ENCODE data around the gene NOP16. TPM values are rescaled to one million over a fixed set of nuclear protein-coding genes. Genes with fewer than 3 reads are reported as not detected.

The NOP16 gene
- total RNA-seq, 2 donors from 2014 or later, result 42.1 to 67.7 TPM

DNA sequence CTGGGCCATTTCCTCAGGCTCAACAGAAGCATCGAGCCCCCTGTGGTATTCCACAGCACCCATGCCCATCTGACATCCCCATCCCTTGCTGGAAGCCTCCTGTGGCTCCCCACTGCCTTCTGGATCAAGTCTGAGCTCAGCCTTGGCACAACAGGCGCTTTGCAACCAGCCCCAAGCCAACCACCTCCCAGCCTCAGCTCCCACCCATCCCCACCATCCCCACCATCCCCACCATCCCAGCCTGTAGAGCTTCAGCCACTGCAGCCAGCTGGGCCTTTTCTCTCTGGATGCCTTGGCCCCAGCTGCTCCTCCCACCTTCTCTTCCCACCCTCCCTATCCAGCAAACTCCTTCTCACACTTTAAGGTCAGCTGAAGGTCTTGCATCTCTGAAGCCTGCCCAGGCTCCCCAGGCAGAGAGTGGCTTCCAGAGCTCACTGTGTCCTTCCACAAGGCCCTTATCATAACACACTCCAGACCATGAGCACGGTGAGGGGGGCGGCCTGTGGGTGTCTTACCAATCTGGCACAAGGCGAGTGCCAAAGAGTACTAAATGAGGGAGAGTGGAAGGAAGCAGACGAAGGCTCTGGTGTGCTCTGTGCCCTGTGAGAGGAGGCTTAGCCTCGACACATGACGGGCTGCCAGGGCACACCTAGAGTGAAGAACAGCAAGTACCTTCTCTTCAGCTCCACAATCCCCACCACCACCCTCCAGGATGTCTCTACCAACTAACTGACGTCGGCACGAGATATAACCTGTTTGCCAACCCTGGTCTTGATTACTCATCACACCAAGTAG lies 6.7 kb upstream of the NOP16 start:
- ATAC-seq (no peak), DNase-seq (ENCODE audit: low spot score in 2 of 2) (no peak)
- peak overlapping the region in 1 of 2 donors; percentile 26 for H3K27ac Mint-ChIP-seq

GRCh38 chr5:176394096-176394495 lies 5.7 kb upstream of the NOP16 start:
- Mint-ChIP-seq H3K36me3 (peaks cover 0 to 4% of the 10 kb centered on the region in 2 donors), H3K27ac (no peak overlapping the region), H3K9me3 (no peaks in the 10 kb centered on the region)
- DNase-seq (ENCODE audit: low spot score in 2 of 2) (no peak), ATAC-seq (no peak)

More for the DNA sequence above, 6.7 kb upstream of the NOP16 start:
- H3K9me3 Mint-ChIP-seq, result no peaks in the 10 kb centered on the region
- peaks cover 0 to 4% of the 10 kb centered on the region in 2 donors for H3K36me3 Mint-ChIP-seq

GRCh38 chr5:176392526-176392925 lies 4.1 kb upstream of the NOP16 start:
- ATAC-seq (no peak), DNase-seq (ENCODE audit: low spot score in 2 of 2) (no peak)
- no peaks in the 10 kb centered on the region for H3K9me3 Mint-ChIP-seq
- H3K27ac Mint-ChIP-seq, result peak overlapping the region; percentile 40 to 60
- peaks cover 11 to 17% of the 10 kb centered on the region in 2 donors for H3K36me3 Mint-ChIP-seq

DNA sequence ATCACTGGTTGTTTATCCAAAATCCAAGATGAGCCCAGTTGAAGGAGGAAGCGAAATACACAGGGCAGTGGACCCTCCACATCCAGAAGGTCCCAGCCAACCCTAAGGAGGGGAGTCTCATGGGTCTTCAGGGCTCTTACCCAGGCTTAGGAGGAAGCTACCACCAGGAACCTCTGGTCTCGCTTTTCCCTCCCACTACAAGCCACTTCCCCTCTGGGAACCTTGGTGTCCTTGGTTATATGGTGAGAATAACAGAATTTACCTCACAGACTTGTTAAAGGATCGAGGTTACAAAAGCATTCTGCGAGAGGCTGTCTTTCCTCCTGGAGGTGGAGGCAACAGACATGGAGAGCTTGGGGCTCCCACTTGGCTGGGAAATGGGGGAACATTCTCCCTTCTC lies 3.6 kb upstream of the NOP16 start:
- H3K27ac Mint-ChIP-seq, result peak overlapping the region; percentile 38 to 40
- DNase-seq (ENCODE audit: low spot score in 2 of 2) (no peak), ATAC-seq (no peak)
- H3K9me3 Mint-ChIP-seq, result no peaks in the 10 kb centered on the region
- peaks cover 16 to 22% of the 10 kb centered on the region in 2 donors for H3K36me3 Mint-ChIP-seq

DNA sequence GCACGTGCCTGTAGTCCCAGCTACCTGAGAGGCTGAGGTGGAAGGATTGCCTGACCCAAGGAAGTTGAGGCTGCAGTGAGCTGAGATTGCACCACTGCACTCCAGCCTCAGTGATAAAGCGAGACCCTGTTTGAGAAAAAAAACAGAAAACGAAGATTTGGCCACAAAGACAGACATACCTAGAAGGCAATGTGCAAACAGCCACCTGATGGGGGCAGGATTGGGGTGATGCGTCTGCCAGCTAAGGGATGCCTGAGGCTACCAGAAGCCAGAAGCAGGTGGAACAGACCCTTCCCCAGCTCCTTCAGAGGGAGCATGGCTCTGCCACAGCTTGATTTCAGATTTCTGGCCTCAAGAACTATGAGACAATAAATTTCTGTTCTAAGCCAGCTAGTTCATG lies 3.1 kb upstream of the NOP16 start:
- no peaks in the 10 kb centered on the region for H3K9me3 Mint-ChIP-seq
- peaks cover 22 to 28% of the 10 kb centered on the region in 2 donors for H3K36me3 Mint-ChIP-seq
- no peak for ATAC-seq
- DNase-seq (ENCODE audit: low spot score in 2 of 2), result no peak
- peak overlapping the region; percentile 38 to 40 for H3K27ac Mint-ChIP-seq

- peaks cover 41 to 45% of the 10 kb centered on the region in 2 donors for H3K36me3 Mint-ChIP-seq
- H3K27ac Mint-ChIP-seq, result peak overlapping the region; percentile 98 to 100
- ATAC-seq (peak; percentile 43 to 53), DNase-seq (ENCODE audit: low spot score in 2 of 2) (no peak)
- no peaks in the 10 kb centered on the region for H3K9me3 Mint-ChIP-seq
Measured at GRCh38 chr5:176389135-176390123, 1.0 kb upstream of the NOP16 start.

DNA sequence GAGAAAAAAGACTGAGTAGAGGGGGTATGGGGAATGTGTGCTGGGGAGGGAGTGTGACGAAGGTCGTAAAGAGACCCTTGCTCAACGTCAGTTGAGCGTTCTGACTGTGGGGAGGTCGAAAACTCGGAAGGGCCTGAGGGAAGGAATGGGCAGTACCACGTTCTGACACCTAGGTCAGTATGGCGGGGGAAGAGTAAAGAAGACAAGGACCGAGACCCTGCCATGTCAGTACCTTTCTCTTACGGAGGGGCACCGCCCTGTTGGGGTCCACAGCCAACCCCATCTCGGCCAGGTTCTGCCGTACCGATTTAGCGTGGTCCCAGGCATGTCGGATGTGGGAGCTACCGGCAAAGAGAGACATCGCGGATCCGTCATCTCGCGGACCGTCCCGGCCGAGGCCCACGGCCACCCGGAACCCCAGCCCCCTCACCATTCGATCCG lies 375 bp downstream of the NOP16 start:
- DNase-seq (ENCODE audit: low spot score in 2 of 2) (peak in 1 of 2 donors; percentile 24), ATAC-seq (peak; percentile 0)
- H3K36me3 Mint-ChIP-seq, result peaks cover 47 to 50% of the 10 kb centered on the region in 2 donors
- peak overlapping the region; percentile 98 to 100 for H3K27ac Mint-ChIP-seq
- H3K9me3 Mint-ChIP-seq, result no peaks in the 10 kb centered on the region

DNA sequence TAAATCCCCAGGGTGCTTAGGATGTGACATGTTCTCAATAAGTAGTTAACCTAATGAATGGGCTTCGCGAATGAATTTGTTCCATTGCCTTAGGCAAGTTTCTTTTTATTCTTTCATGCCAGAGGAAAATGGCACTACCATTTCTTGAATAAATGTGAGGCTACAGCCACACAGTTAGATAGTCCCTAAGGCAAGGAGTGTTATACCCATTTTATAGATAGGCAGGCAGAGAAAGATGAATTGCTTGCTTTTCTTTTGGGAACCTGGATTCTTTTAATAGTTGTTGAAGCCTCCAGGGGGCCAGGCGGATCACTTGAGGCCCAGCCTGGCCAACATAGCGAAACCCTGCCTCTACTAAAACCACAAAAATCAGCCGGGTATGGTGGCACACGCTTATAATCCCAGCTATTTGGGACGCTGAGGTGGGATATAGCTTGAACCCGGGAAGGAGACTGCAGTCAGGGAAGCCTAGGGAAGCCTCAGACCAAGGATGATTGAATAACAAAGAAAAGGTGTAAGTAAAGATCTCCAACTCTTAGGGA lies 943 bp downstream of the NOP16 start:
- H3K36me3 Mint-ChIP-seq, result peaks cover 50% of the 10 kb centered on the region in 2 donors
- ATAC-seq (no peak), DNase-seq (ENCODE audit: low spot score in 2 of 2) (no peak)
- no peaks in the 10 kb centered on the region for H3K9me3 Mint-ChIP-seq
- H3K27ac Mint-ChIP-seq, result peak overlapping the region; percentile 98 to 100

- Mint-ChIP-seq H3K9me3 (no peaks in the 10 kb centered on the region), H3K27ac (peak overlapping the region; percentile 98 to 100), H3K36me3 (peaks cover 50 to 59% of the 10 kb centered on the region in 2 donors)
- DNase-seq (ENCODE audit: low spot score in 2 of 2) (no peak), ATAC-seq (no peak)
Measured at GRCh38 chr5:176386491-176386890, 1.9 kb downstream of the NOP16 start.

GRCh38 chr5:176384991-176385390 lies 3.4 kb downstream of the NOP16 start:
- Mint-ChIP-seq H3K27ac (peak overlapping the region; percentile 57 to 79), H3K36me3 (peaks cover 45 to 74% of the 10 kb centered on the region in 2 donors), H3K9me3 (no peaks in the 10 kb centered on the region)
- DNase-seq (ENCODE audit: low spot score in 2 of 2) (no peak), ATAC-seq (no peak)

DNA sequence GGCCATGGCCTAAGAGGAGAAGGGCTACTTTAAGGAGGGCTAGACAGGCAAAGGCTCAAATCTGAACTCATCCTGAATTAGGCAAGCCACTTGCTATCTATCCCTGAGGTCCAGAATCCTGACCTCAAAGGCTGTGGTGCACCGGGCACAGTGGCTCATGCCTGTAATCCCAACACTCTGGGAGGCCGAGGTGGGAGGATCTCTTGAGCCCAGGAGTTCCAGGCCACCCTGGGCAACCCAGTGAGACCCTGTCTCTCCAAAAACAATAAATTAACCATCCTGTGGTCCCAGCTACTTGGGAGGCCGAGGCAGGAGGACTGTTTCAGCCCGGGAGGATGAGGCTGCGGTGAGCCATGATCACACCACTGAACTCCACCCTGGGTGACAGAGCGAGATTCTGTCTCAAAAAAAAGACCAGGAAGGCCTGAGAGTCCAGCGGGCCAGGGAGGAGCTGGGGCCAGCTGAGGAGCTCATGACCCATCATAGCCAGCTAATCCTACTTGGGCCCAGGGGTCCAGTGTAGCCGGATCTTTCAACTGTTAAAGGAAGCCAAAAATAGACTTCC lies 4.0 kb downstream of the NOP16 start:
- Mint-ChIP-seq H3K36me3 (peaks cover 49 to 80% of the 10 kb centered on the region in 2 donors), H3K9me3 (no peaks in the 10 kb centered on the region), H3K27ac (peak overlapping the region in 1 of 2 donors; percentile 23)
- ATAC-seq (no peak), DNase-seq (ENCODE audit: low spot score in 2 of 2) (no peak)

GRCh38 chr5:176383961-176384360 lies 4.4 kb downstream of the NOP16 start:
- Mint-ChIP-seq H3K27ac (peak overlapping the region in 1 of 2 donors; percentile 23), H3K9me3 (no peaks in the 10 kb centered on the region), H3K36me3 (peaks cover 49 to 80% of the 10 kb centered on the region in 2 donors)
- no peak for ATAC-seq
- DNase-seq (ENCODE audit: low spot score in 2 of 2), result no peak

GRCh38 chr5:176383248-176383905 lies 5.0 kb downstream of the NOP16 start:
- H3K27ac Mint-ChIP-seq, result no peak overlapping the region
- H3K9me3 Mint-ChIP-seq, result no peaks in the 10 kb centered on the region
- peaks cover 45 to 77% of the 10 kb centered on the region in 2 donors for H3K36me3 Mint-ChIP-seq
- ATAC-seq (no peak), DNase-seq (ENCODE audit: low spot score in 2 of 2) (no peak)

DNA sequence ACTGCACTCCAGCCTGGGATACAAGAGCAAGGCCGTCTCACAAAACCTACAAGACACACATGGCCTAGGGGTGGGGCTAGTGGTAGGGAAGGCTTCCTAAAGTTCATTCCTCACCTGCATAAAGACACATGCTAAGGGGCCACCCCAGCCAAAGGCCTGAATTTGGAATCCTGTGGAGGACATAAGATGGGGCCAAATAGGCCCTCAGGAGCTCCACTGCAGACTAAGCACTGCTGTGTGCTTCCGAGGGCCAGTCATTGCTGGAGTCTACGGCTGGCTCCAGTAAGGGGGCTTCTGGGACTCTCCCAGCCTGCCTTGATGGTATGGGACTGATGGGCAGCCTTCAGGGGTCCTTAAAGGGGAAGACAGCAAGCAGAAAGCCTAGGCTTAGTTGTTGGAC lies 5.7 kb downstream of the NOP16 start:
- ATAC-seq (peak in 1 of 2 donors; percentile 11), DNase-seq (ENCODE audit: low spot score in 2 of 2) (no peak)
- no peaks in the 10 kb centered on the region for H3K9me3 Mint-ChIP-seq
- no peak overlapping the region for H3K27ac Mint-ChIP-seq
- peaks cover 39 to 71% of the 10 kb centered on the region in 2 donors for H3K36me3 Mint-ChIP-seq

- DNase-seq (ENCODE audit: low spot score in 2 of 2) (no peak), ATAC-seq (peak in 1 of 2 donors; percentile 14)
- Mint-ChIP-seq H3K9me3 (no peaks in the 10 kb centered on the region), H3K27ac (no peak overlapping the region), H3K36me3 (peaks cover 31 to 63% of the 10 kb centered on the region in 2 donors)
Measured at GRCh38 chr5:176381979-176382378, 6.4 kb downstream of the NOP16 start.

- DNase-seq (ENCODE audit: low spot score in 2 of 2), result no peak
- no peaks in the 10 kb centered on the region for H3K9me3 Mint-ChIP-seq
- no peak overlapping the region for H3K27ac Mint-ChIP-seq
- H3K36me3 Mint-ChIP-seq, result peaks cover 26 to 58% of the 10 kb centered on the region in 2 donors
- ATAC-seq, result no peak
Measured at GRCh38 chr5:176381423-176381822, 7.0 kb downstream of the NOP16 start.

Measured in activated naive CD4-positive, alpha-beta T cell treated with anti-CD3 and anti-CD28 coated beads, Interleukin-2, amount 50 U/mL, for 72 hours (primary cell).